ENCODE data around the gene SATL1.

The SATL1 gene

GRCh38 chrX:85215946-85216345 is 27.6 kb downstream of the SATL1 start:
- no peak overlapping the region for H3K4me2 ChIP-seq (ENCODE audit: low read depth, low read length)
- H3F3A ChIP-seq (ENCODE audit: insufficient read depth, low read length) = no peaks in the 10 kb centered on the region
- H3K79me2 ChIP-seq (ENCODE audit: low read length) = no peaks in the 10 kb centered on the region
- no peak overlapping the region for H3K9ac ChIP-seq (ENCODE audit: low read length)
- no peak for TF ChIP-seq EZH2phosphoT487 (IDR thresholded peaks at IDR 0.05; ENCODE audit: low read length)
- no peak for TF ChIP-seq CTCF (IDR thresholded peaks at IDR 0.05; ENCODE audit: low read length)
- no peak for TF ChIP-seq EZH2 (optimal IDR thresholded peaks at IDR 0.05; ENCODE audit: low read depth, low read length)
- no peaks in the 10 kb centered on the region for H4K20me1 ChIP-seq (ENCODE audit: insufficient read depth, low read length)
- no peaks in the 10 kb centered on the region for H3K9me3 ChIP-seq (replicated peaks; ENCODE audit: insufficient read depth, low read length)
- H3K27ac ChIP-seq (ENCODE audit: low read length) = no peak overlapping the region
- no peaks in the 10 kb centered on the region for H3K9me2 ChIP-seq (replicated peaks; ENCODE audit: insufficient read depth, low read length)
- H3K4me1 ChIP-seq (ENCODE audit: low read length) = no peaks in the 10 kb centered on the region
- no peak overlapping the region for H2AFZ ChIP-seq (ENCODE audit: low read length)
- no peak overlapping the region for H3K4me3 ChIP-seq (ENCODE audit: low read length)
- H3K27me3 ChIP-seq (replicated peaks; ENCODE audit: insufficient read depth, low read length) = no peaks in the 10 kb centered on the region
- no peaks in the 10 kb centered on the region for H3K36me3 ChIP-seq (replicated peaks; ENCODE audit: insufficient read depth, low read length)
- no peak for DNase-seq

- no peak overlapping the region for H3K4me3 ChIP-seq (ENCODE audit: low read length)
- DNase-seq = no peak
- H3K9ac ChIP-seq (ENCODE audit: low read length) = no peak overlapping the region
- no peaks in the 10 kb centered on the region for H3K27me3 ChIP-seq (replicated peaks; ENCODE audit: insufficient read depth, low read length)
- H3K9me3 ChIP-seq (replicated peaks; ENCODE audit: insufficient read depth, low read length) = no peaks in the 10 kb centered on the region
- no peaks in the 10 kb centered on the region for H3K9me2 ChIP-seq (replicated peaks; ENCODE audit: insufficient read depth, low read length)
- no peaks in the 10 kb centered on the region for H3K36me3 ChIP-seq (replicated peaks; ENCODE audit: insufficient read depth, low read length)
- H3K4me2 ChIP-seq (ENCODE audit: low read depth, low read length) = no peak overlapping the region
- H3F3A ChIP-seq (ENCODE audit: insufficient read depth, low read length) = no peaks in the 10 kb centered on the region
- no peaks in the 10 kb centered on the region for H3K79me2 ChIP-seq (ENCODE audit: low read length)
- TF ChIP-seq EZH2phosphoT487 (IDR thresholded peaks at IDR 0.05; ENCODE audit: low read length) = no peak
- TF ChIP-seq EZH2 (optimal IDR thresholded peaks at IDR 0.05; ENCODE audit: low read depth, low read length) = no peak
- no peak for TF ChIP-seq CTCF (IDR thresholded peaks at IDR 0.05; ENCODE audit: low read length)
- no peak overlapping the region for H3K27ac ChIP-seq (ENCODE audit: low read length)
- H2AFZ ChIP-seq (ENCODE audit: low read length) = no peak overlapping the region
- no peaks in the 10 kb centered on the region for H3K4me1 ChIP-seq (ENCODE audit: low read length)
- no peaks in the 10 kb centered on the region for H4K20me1 ChIP-seq (ENCODE audit: insufficient read depth, low read length)
Measured at GRCh38 chrX:85213792-85214530, 29.6 kb downstream of the SATL1 start.

- Histone ChIP-seq H3K4me1 (ENCODE audit: low read length) (no peaks in the 10 kb centered on the region), H3F3A (ENCODE audit: insufficient read depth, low read length) (no peaks in the 10 kb centered on the region), H3K27ac (ENCODE audit: low read length) (no peak overlapping the region), H3K4me2 (ENCODE audit: low read depth, low read length) (no peak overlapping the region), H3K36me3 (replicated peaks; ENCODE audit: insufficient read depth, low read length) (no peaks in the 10 kb centered on the region), H3K9me2 (replicated peaks; ENCODE audit: insufficient read depth, low read length) (no peaks in the 10 kb centered on the region), H3K27me3 (replicated peaks; ENCODE audit: insufficient read depth, low read length) (no peaks in the 10 kb centered on the region), H4K20me1 (ENCODE audit: insufficient read depth, low read length) (no peaks in the 10 kb centered on the region), H3K9me3 (replicated peaks; ENCODE audit: insufficient read depth, low read length) (no peaks in the 10 kb centered on the region), H3K79me2 (ENCODE audit: low read length) (no peaks in the 10 kb centered on the region), H3K9ac (ENCODE audit: low read length) (no peak overlapping the region), H2AFZ (ENCODE audit: low read length) (no peak overlapping the region), H3K4me3 (ENCODE audit: low read length) (no peak overlapping the region)
- no peak for TF ChIP-seq CTCF (IDR thresholded peaks at IDR 0.05; ENCODE audit: low read length)
- no peak for TF ChIP-seq EZH2 (optimal IDR thresholded peaks at IDR 0.05; ENCODE audit: low read depth, low read length)
- no peak for TF ChIP-seq EZH2phosphoT487 (IDR thresholded peaks at IDR 0.05; ENCODE audit: low read length)
- DNase-seq = no peak
Measured at GRCh38 chrX:85203461-85203970, 40.1 kb downstream of the SATL1 start.
